Measurements from ENCODE around the gene SLIT3. TPM values are rescaled to one million over a fixed set of nuclear protein-coding genes. Genes with fewer than 3 reads are reported as not detected.

Gene SLIT3
- total and polyA plus RNA-seq, 2 experiments from 2014 or later: 0.59 to 0.71 TPM

DNA sequence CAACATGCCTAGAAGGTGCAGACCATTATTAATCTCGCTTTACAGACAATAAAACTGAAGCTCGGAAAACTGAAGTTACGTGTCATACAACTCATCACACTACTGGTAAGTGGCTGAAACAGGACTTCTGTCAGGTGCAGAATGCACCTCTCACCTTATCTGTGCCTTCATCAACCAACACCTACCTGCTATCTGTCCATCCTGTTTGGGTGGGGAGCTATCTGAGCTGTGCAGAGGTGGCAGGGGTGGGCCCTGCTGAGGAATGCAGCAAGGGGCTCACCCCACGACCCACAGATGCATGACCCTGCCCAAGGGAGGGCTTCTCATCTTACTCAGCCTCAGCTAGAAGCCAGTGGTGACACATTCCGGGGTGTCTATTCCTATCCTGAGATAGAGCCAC is 81.6 kb downstream of the SLIT3 start:
- Histone ChIP-seq H3F3A (replicated peaks; ENCODE audit: low read depth) (no peaks in the 10 kb centered on the region), H2AFZ (no peak overlapping the region), H3K4me1 (ENCODE audit: insufficient read depth) (no peaks in the 10 kb centered on the region), H3K27me3 (ENCODE audit: insufficient read depth) (peaks cover 44% of the 10 kb centered on the region), H4K20me1 (replicated peaks; ENCODE audit: insufficient read depth) (no peaks in the 10 kb centered on the region), H3K4me2 (no peak overlapping the region), H3K4me3 (no peak overlapping the region), H3K36me3 (ENCODE audit: insufficient read depth) (no peaks in the 10 kb centered on the region), H3K27ac (ENCODE audit: low read depth) (no peak overlapping the region), H3K79me2 (replicated peaks; ENCODE audit: insufficient read depth) (no peaks in the 10 kb centered on the region), H3K9me2 (ENCODE audit: insufficient read depth) (no peaks in the 10 kb centered on the region)
- TF ChIP-seq EZH2phosphoT487 (IDR thresholded peaks at IDR 0.05; ENCODE audit: unreplicated experiment): no peak
- TF ChIP-seq, protein P1, sequence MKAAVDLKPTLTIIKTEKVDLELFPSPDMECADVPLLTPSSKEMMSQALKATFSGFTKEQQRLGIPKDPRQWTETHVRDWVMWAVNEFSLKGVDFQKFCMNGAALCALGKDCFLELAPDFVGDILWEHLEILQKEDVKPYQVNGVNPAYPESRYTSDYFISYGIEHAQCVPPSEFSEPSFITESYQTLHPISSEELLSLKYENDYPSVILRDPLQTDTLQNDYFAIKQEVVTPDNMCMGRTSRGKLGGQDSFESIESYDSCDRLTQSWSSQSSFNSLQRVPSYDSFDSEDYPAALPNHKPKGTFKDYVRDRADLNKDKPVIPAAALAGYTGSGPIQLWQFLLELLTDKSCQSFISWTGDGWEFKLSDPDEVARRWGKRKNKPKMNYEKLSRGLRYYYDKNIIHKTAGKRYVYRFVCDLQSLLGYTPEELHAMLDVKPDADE (IDR thresholded peaks at IDR 0.05): no peak
- TF ChIP-seq, protein P2, sequence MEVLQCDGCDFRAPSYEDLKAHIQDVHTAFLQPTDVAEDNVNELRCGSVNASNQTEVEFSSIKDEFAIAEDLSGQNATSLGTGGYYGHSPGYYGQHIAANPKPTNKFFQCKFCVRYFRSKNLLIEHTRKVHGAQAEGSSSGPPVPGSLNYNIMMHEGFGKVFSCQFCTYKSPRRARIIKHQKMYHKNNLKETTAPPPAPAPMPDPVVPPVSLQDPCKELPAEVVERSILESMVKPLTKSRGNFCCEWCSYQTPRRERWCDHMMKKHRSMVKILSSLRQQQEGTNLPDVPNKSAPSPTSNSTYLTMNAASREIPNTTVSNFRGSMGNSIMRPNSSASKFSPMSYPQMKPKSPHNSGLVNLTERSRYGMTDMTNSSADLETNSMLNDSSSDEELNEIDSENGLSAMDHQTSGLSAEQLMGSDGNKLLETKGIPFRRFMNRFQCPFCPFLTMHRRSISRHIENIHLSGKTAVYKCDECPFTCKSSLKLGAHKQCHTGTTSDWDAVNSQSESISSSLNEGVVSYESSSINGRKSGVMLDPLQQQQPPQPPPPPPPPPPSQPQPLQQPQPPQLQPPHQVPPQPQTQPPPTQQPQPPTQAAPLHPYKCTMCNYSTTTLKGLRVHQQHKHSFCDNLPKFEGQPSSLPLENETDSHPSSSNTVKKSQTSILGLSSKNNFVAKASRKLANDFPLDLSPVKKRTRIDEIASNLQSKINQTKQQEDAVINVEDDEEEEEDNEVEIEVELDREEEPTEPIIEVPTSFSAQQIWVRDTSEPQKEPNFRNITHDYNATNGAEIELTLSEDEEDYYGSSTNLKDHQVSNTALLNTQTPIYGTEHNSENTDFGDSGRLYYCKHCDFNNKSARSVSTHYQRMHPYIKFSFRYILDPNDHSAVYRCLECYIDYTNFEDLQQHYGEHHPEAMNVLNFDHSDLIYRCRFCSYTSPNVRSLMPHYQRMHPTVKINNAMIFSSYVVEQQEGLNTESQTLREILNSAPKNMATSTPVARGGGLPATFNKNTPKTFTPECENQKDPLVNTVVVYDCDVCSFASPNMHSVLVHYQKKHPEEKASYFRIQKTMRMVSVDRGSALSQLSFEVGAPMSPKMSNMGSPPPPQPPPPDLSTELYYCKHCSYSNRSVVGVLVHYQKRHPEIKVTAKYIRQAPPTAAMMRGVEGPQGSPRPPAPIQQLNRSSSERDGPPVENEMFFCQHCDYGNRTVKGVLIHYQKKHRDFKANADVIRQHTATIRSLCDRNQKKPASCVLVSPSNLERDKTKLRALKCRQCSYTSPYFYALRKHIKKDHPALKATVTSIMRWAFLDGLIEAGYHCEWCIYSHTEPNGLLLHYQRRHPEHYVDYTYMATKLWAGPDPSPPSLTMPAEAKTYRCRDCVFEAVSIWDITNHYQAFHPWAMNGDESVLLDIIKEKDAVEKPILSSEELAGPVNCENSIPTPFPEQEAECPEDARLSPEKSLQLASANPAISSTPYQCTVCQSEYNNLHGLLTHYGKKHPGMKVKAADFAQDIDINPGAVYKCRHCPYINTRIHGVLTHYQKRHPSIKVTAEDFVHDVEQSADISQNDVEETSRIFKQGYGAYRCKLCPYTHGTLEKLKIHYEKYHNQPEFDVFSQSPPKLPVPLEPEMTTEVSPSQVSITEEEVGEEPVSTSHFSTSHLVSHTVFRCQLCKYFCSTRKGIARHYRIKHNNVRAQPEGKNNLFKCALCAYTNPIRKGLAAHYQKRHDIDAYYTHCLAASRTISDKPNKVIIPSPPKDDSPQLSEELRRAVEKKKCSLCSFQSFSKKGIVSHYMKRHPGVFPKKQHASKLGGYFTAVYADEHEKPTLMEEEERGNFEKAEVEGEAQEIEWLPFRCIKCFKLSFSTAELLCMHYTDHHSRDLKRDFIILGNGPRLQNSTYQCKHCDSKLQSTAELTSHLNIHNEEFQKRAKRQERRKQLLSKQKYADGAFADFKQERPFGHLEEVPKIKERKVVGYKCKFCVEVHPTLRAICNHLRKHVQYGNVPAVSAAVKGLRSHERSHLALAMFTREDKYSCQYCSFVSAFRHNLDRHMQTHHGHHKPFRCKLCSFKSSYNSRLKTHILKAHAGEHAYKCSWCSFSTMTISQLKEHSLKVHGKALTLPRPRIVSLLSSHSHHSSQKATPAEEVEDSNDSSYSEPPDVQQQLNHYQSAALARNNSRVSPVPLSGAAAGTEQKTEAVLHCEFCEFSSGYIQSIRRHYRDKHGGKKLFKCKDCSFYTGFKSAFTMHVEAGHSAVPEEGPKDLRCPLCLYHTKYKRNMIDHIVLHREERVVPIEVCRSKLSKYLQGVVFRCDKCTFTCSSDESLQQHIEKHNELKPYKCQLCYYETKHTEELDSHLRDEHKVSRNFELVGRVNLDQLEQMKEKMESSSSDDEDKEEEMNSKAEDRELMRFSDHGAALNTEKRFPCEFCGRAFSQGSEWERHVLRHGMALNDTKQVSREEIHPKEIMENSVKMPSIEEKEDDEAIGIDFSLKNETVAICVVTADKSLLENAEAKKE (CRISPR knock-in tag; IDR thresholded peaks at IDR 0.05): no peak
- no peak for TF ChIP-seq ZNF331 (CRISPR knock-in tag; IDR thresholded peaks at IDR 0.05; ENCODE audit: low read depth)
- no peak for TF ChIP-seq JUNB (IDR thresholded peaks at IDR 0.05; ENCODE audit: unreplicated experiment)
- TF ChIP-seq EZH2 (IDR thresholded peaks at IDR 0.05; ENCODE audit: low read depth, unreplicated experiment): no peak
- no peak for TF ChIP-seq POLR2AphosphoS5 (IDR thresholded peaks at IDR 0.05; ENCODE audit: low read depth)
- TF ChIP-seq CREB1 (CRISPR knock-in tag; IDR thresholded peaks at IDR 0.05; ENCODE audit: low read depth): no peak
- TF ChIP-seq ZNF114 (CRISPR knock-in tag; IDR thresholded peaks at IDR 0.05): no peak
- no peak for TF ChIP-seq STAT1 (IDR thresholded peaks at IDR 0.05; ENCODE audit: unreplicated experiment)
- no peak for TF ChIP-seq NANOG (IDR thresholded peaks at IDR 0.05; ENCODE audit: borderline replicate concordance)
- TF ChIP-seq, protein P3, sequence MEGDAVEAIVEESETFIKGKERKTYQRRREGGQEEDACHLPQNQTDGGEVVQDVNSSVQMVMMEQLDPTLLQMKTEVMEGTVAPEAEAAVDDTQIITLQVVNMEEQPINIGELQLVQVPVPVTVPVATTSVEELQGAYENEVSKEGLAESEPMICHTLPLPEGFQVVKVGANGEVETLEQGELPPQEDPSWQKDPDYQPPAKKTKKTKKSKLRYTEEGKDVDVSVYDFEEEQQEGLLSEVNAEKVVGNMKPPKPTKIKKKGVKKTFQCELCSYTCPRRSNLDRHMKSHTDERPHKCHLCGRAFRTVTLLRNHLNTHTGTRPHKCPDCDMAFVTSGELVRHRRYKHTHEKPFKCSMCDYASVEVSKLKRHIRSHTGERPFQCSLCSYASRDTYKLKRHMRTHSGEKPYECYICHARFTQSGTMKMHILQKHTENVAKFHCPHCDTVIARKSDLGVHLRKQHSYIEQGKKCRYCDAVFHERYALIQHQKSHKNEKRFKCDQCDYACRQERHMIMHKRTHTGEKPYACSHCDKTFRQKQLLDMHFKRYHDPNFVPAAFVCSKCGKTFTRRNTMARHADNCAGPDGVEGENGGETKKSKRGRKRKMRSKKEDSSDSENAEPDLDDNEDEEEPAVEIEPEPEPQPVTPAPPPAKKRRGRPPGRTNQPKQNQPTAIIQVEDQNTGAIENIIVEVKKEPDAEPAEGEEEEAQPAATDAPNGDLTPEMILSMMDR (conservative IDR thresholded peaks at IDR 0.05; ENCODE audit: low read depth in 2 of 2): no peak
- TF ChIP-seq, protein P4, sequence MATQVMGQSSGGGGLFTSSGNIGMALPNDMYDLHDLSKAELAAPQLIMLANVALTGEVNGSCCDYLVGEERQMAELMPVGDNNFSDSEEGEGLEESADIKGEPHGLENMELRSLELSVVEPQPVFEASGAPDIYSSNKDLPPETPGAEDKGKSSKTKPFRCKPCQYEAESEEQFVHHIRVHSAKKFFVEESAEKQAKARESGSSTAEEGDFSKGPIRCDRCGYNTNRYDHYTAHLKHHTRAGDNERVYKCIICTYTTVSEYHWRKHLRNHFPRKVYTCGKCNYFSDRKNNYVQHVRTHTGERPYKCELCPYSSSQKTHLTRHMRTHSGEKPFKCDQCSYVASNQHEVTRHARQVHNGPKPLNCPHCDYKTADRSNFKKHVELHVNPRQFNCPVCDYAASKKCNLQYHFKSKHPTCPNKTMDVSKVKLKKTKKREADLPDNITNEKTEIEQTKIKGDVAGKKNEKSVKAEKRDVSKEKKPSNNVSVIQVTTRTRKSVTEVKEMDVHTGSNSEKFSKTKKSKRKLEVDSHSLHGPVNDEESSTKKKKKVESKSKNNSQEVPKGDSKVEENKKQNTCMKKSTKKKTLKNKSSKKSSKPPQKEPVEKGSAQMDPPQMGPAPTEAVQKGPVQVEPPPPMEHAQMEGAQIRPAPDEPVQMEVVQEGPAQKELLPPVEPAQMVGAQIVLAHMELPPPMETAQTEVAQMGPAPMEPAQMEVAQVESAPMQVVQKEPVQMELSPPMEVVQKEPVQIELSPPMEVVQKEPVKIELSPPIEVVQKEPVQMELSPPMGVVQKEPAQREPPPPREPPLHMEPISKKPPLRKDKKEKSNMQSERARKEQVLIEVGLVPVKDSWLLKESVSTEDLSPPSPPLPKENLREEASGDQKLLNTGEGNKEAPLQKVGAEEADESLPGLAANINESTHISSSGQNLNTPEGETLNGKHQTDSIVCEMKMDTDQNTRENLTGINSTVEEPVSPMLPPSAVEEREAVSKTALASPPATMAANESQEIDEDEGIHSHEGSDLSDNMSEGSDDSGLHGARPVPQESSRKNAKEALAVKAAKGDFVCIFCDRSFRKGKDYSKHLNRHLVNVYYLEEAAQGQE (IDR thresholded peaks at IDR 0.05; ENCODE audit: unreplicated experiment): no peak
- ATAC-seq (no peak), DNase-seq (ENCODE audit: low spot score) (no peak)
- Mint-ChIP-seq H3K4me1 (peaks cover 9% of the 10 kb centered on the region; the same call in 1 of the 3 replicates), H3K9me3 (no peaks in the 10 kb centered on the region), H3K27me3 (ENCODE audit: insufficient read depth, low read depth, poor library complexity) (peaks cover 60% of the 10 kb centered on the region), H3K4me3 (no peak overlapping the region), H3K27ac (no peak overlapping the region), H3K36me3 (ENCODE audit: low read depth) (no peaks in the 10 kb centered on the region)

All from GM23338 (cell line).